ENCODE results near the gene HDAC9.

Gene HDAC9

GRCh38 chr7:18760046-18760445, 264.5 kb downstream of the HDAC9 start:
- Histone ChIP-seq H3K36me3 (ENCODE audit: control insufficient read depth, insufficient read depth, low read length) (no peaks in the 10 kb centered on the region), H3K4me3 (ENCODE audit: extremely low read depth, insufficient read depth, low read length, poor library complexity, severe bottlenecking) (no peak overlapping the region), H3K27ac (ENCODE audit: low read depth, low read length, severe bottlenecking) (no peak overlapping the region), H3K9me3 (ENCODE audit: control insufficient read depth, low read length) (no peaks in the 10 kb centered on the region), H3K4me1 (ENCODE audit: control insufficient read depth, insufficient read depth, low read length, poor library complexity, severe bottlenecking) (no peaks in the 10 kb centered on the region)
- 91 to 94% methylated on average over 4 to 5 of the region's 5 CpGs for WGBS, 2 experiments (ENCODE audit: insufficient coverage in 2 of 2)

DNA sequence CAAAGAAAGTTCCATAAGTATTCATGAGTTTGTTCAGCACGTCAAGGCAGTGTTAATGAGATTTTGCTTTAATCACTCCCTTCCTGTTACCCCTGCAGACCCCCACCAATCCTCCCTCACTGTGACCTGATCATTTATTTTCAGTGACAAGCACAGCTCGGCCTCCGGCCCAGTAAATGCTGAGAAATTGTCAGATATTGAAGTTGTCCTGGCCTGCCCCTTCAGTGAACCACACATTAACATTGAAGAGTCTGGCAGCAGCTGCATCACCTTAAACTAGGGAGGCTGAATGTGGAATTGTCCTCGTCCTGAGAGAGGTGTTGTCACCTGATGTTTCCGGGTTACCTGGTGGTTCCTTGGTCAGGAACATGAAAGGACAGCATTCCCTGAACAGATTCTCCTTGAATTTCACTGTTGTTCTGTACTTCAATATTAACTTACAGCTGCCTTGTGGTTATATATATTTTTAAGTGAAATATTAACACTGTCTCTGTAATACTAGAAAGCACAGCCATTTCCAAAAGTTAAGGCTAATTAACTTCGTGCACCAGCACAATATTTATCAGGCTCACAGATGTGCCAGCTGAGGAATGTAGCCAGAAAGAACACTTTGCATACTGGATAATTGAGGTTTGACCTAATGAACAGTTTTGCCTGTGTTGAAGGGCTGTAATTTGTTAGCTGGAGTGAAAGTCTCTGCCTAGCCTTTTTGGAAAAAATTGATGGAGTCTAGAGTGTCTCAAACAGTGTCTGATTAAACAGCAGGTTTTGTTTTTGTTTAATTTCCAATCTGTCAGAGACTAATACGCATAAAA, 265.3 kb downstream of the HDAC9 start:
- Histone ChIP-seq H3K27ac (ENCODE audit: low read depth, low read length, severe bottlenecking) (no peak overlapping the region), H3K4me1 (ENCODE audit: control insufficient read depth, insufficient read depth, low read length, poor library complexity, severe bottlenecking) (no peaks in the 10 kb centered on the region), H3K36me3 (ENCODE audit: control insufficient read depth, insufficient read depth, low read length) (no peaks in the 10 kb centered on the region), H3K4me3 (ENCODE audit: extremely low read depth, insufficient read depth, low read length, poor library complexity, severe bottlenecking) (no peak overlapping the region), H3K9me3 (ENCODE audit: control insufficient read depth, low read length) (no peaks in the 10 kb centered on the region)
- WGBS, 2 experiments (ENCODE audit: insufficient coverage in 2 of 2): 93% methylated on average over 4 of the region's 7 CpGs; no CpG with 5 or more reads in 1 of the 2 experiments

DNA sequence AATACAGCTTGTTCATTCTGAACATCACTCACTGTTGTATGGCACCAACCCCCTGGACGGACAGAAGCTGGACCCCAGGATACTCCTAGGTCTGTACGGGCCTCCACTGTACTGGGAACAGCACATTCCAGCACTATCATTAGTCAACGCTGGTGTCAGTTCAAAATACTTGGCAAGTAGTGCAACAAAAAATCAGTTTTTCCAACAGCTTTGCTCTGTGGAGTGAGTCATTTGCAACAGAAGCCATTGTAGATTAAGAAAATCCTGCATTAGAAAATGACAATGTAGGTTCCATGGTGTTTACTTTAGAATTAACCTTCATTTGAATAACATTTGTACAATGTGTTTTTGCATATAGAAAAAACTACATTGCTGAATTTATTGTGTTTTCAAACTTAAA, 266.6 kb downstream of the HDAC9 start:
- H3K4me1 ChIP-seq (ENCODE audit: control insufficient read depth, insufficient read depth, low read length, poor library complexity, severe bottlenecking): no peaks in the 10 kb centered on the region
- H3K27ac ChIP-seq (ENCODE audit: low read depth, low read length, severe bottlenecking): no peak overlapping the region
- no peaks in the 10 kb centered on the region for H3K36me3 ChIP-seq (ENCODE audit: control insufficient read depth, insufficient read depth, low read length)
- WGBS, 2 experiments (ENCODE audit: insufficient coverage in 2 of 2): 57 to 83% methylated on average over 3 of the region's 3 CpGs
- no peak overlapping the region for H3K4me3 ChIP-seq (ENCODE audit: extremely low read depth, insufficient read depth, low read length, poor library complexity, severe bottlenecking)
- no peaks in the 10 kb centered on the region for H3K9me3 ChIP-seq (ENCODE audit: control insufficient read depth, low read length)

GRCh38 chr7:18768256-18768655, 272.7 kb downstream of the HDAC9 start:
- no peaks in the 10 kb centered on the region for H3K9me3 ChIP-seq (ENCODE audit: control insufficient read depth, low read length)
- H3K4me3 ChIP-seq (ENCODE audit: extremely low read depth, insufficient read depth, low read length, poor library complexity, severe bottlenecking): no peak overlapping the region
- H3K36me3 ChIP-seq (ENCODE audit: control insufficient read depth, insufficient read depth, low read length): no peaks in the 10 kb centered on the region
- H3K4me1 ChIP-seq (ENCODE audit: control insufficient read depth, insufficient read depth, low read length, poor library complexity, severe bottlenecking): peaks cover 21% of the 10 kb centered on the region
- H3K27ac ChIP-seq (ENCODE audit: low read depth, low read length, severe bottlenecking): no peak overlapping the region
- WGBS, 2 experiments (ENCODE audit: insufficient coverage in 2 of 2): 88 to 90% methylated on average over 1 of the region's 2 CpGs

DNA sequence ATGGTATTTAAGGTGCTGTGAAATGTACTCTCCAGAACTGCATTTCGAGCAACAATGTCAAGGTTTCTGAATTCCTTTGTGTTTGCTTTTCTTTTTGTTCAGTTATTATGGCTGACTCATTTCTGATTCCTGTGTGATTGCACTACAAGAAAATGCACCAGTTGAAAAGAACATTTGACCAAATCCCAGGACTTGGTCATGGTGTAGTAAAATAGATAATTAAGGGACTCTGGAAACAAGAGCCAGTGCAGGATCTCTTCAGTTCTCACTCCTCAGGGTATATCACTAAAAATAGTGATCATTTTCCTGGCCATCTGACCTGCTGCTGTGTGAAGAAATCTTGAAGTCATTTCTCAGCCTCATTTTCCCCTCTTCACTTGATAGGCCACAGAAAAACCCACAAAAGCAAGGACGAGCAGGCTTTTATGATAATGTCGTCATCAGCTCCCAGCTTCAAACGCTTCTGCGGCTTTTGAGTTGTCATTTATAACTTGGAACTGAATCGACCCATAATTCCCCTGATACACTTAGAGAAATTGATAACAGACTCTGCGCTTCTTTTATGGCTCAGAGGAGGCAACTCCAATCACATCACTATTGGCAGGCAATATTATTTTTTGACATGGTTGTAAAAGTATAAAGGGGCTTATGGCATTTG, 274.7 kb downstream of the HDAC9 start:
- Histone ChIP-seq H3K27ac (ENCODE audit: low read depth, low read length, severe bottlenecking) (peak overlapping the region; percentile 20), H3K4me3 (ENCODE audit: extremely low read depth, insufficient read depth, low read length, poor library complexity, severe bottlenecking) (no peak overlapping the region), H3K36me3 (ENCODE audit: control insufficient read depth, insufficient read depth, low read length) (no peaks in the 10 kb centered on the region), H3K9me3 (ENCODE audit: control insufficient read depth, low read length) (no peaks in the 10 kb centered on the region), H3K4me1 (ENCODE audit: control insufficient read depth, insufficient read depth, low read length, poor library complexity, severe bottlenecking) (peaks cover 21% of the 10 kb centered on the region)
- WGBS, 2 experiments (ENCODE audit: insufficient coverage in 2 of 2): 92% methylated on average over 2 to 6 of the region's 7 CpGs

DNA sequence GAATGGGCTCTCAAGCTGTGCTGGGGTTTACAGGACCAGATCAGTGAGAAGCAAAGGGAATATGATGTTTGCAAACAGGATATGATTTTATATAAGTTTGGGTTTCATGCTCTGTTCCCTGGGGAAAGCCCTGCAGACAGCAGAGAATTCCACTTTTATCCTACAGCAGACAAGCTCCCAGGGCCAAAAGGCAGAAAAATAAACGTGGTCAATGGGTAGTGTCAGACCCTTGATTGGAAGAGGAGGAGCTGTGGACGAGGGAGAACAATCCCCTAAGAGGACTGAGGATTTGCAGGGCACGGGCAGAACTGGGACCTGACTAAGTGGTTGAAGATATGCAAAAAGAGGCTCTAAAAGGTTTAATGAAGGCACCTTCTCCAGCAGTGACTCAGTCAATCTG, 275.3 kb downstream of the HDAC9 start:
- Histone ChIP-seq H3K9me3 (ENCODE audit: control insufficient read depth, low read length) (no peaks in the 10 kb centered on the region), H3K27ac (ENCODE audit: low read depth, low read length, severe bottlenecking) (no peak overlapping the region), H3K4me3 (ENCODE audit: extremely low read depth, insufficient read depth, low read length, poor library complexity, severe bottlenecking) (no peak overlapping the region), H3K36me3 (ENCODE audit: control insufficient read depth, insufficient read depth, low read length) (no peaks in the 10 kb centered on the region), H3K4me1 (ENCODE audit: control insufficient read depth, insufficient read depth, low read length, poor library complexity, severe bottlenecking) (peaks cover 21% of the 10 kb centered on the region)
- WGBS, 2 experiments (ENCODE audit: insufficient coverage in 2 of 2): 3 to 13% methylated on average over 3 of the region's 3 CpGs

DNA sequence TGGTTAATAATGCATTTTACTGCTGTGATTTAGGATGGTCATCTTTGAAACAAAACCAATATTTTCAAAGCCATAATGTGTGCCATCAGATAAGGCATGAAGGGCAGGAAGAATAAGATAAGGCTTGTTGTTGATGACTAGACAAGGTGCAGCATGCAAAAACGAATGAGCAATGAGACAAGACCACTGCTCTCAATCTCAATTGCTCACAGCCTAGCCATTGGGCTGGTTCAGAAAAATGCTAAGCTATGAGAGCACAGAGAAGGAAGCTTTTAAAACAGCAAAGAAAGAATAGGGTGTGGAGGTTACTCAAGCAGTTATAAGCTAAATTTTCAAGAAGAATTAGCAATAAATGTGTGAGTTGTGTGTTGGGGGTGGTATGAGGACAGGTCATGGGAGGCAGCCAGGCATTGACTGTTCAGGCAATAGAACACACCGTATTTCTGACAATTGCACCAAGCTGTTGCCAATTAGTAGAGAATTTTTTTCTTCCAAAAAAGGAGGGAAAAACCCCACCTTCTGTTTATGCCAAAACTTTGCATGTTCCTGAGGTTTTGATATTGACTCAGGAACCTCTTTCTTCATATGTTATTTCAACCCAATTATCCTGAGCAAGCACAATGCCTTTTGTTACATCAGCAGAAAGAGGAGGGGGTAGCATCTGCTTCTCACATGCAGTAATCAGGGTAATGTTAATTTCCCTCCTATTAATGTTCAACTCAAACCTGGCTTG, 276.5 kb downstream of the HDAC9 start:
- H3K4me1 ChIP-seq (ENCODE audit: control insufficient read depth, insufficient read depth, low read length, poor library complexity, severe bottlenecking): peaks cover 21% of the 10 kb centered on the region
- no peak overlapping the region for H3K4me3 ChIP-seq (ENCODE audit: extremely low read depth, insufficient read depth, low read length, poor library complexity, severe bottlenecking)
- no peak overlapping the region for H3K27ac ChIP-seq (ENCODE audit: low read depth, low read length, severe bottlenecking)
- no peaks in the 10 kb centered on the region for H3K36me3 ChIP-seq (ENCODE audit: control insufficient read depth, insufficient read depth, low read length)
- H3K9me3 ChIP-seq (ENCODE audit: control insufficient read depth, low read length): no peaks in the 10 kb centered on the region
- WGBS, 2 experiments (ENCODE audit: insufficient coverage in 2 of 2): no CpG with 5 or more reads among the region's 2 CpGs

DNA sequence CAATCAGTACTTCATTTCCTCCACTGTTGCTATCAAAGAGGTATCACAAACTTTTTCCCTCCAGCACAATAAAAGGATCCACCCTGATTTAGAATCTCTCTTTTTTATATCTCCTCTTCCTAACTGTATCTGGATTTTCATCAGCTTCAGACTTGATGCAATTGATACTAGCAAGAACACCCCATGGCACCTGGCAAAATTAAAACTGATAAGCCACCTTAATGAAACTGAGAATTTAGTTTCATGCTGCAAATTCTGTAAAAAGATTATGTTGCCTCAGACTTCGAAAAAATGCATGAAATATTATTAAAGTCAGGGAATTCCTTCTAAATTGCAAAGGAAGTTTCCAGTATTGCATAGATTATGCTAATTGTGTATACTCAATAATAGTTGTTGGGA, 277.0 kb downstream of the HDAC9 start:
- H3K27ac ChIP-seq (ENCODE audit: low read depth, low read length, severe bottlenecking): no peak overlapping the region
- 100% methylated on average over 1 of the region's 1 CpG for WGBS, 2 experiments (ENCODE audit: insufficient coverage in 2 of 2)
- peaks cover 21% of the 10 kb centered on the region for H3K4me1 ChIP-seq (ENCODE audit: control insufficient read depth, insufficient read depth, low read length, poor library complexity, severe bottlenecking)
- H3K36me3 ChIP-seq (ENCODE audit: control insufficient read depth, insufficient read depth, low read length): no peaks in the 10 kb centered on the region
- H3K4me3 ChIP-seq (ENCODE audit: extremely low read depth, insufficient read depth, low read length, poor library complexity, severe bottlenecking): no peak overlapping the region
- no peaks in the 10 kb centered on the region for H3K9me3 ChIP-seq (ENCODE audit: control insufficient read depth, low read length)

DNA sequence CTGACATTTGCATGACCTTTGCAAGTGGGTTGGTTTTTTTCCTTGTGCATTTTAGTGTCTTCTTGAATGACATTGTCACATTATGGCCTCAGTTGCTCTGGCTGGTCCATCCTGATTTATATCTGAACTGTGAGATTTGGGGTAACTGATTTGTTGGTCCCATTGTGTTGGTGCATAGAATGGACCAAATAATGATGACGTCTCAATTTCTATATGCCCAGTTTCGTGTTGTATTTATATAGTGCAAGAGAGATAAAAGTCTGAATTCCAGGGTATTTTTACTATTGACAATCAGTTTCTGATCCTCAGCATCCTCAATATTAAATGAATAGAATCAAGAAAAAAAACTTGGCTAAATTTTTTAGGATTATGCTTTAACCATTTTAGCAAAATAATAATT, 281.8 kb downstream of the HDAC9 start:
- no peak overlapping the region for H3K27ac ChIP-seq (ENCODE audit: low read depth, low read length, severe bottlenecking)
- H3K9me3 ChIP-seq (ENCODE audit: control insufficient read depth, low read length): no peaks in the 10 kb centered on the region
- no peaks in the 10 kb centered on the region for H3K36me3 ChIP-seq (ENCODE audit: control insufficient read depth, insufficient read depth, low read length)
- no peaks in the 10 kb centered on the region for H3K4me1 ChIP-seq (ENCODE audit: control insufficient read depth, insufficient read depth, low read length, poor library complexity, severe bottlenecking)
- WGBS, 2 experiments (ENCODE audit: insufficient coverage in 2 of 2): 83% methylated on average over 1 of the region's 2 CpGs; no CpG with 5 or more reads in 1 of the 2 experiments
- H3K4me3 ChIP-seq (ENCODE audit: extremely low read depth, insufficient read depth, low read length, poor library complexity, severe bottlenecking): no peak overlapping the region

DNA sequence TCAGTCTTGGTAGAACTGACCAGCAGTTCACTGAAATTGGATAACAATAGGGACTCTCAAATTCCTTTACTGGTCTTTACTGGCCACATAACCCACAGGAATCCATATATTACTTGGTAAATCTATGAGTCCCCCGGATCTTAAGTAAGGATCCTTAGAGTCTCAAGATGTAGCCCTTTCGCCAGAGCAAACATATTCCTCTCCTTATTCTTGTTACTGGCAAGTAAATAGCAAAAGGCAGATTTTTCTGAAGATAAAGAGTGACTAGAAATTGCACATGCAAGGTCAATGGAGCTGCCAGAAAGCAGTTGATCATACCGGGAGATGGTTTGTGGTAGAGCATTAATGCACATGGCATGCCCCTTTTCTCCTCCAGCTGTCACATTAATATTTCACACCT, 283.0 kb downstream of the HDAC9 start:
- no peak overlapping the region for H3K27ac ChIP-seq (ENCODE audit: low read depth, low read length, severe bottlenecking)
- no peaks in the 10 kb centered on the region for H3K9me3 ChIP-seq (ENCODE audit: control insufficient read depth, low read length)
- no peaks in the 10 kb centered on the region for H3K36me3 ChIP-seq (ENCODE audit: control insufficient read depth, insufficient read depth, low read length)
- no peak overlapping the region for H3K4me3 ChIP-seq (ENCODE audit: extremely low read depth, insufficient read depth, low read length, poor library complexity, severe bottlenecking)
- H3K4me1 ChIP-seq (ENCODE audit: control insufficient read depth, insufficient read depth, low read length, poor library complexity, severe bottlenecking): no peaks in the 10 kb centered on the region
- WGBS, 2 experiments (ENCODE audit: insufficient coverage in 2 of 2): 100% methylated on average over 1 of the region's 3 CpGs; no CpG with 5 or more reads in 1 of the 2 experiments

Measured in mesodermal cell (in vitro differentiated cells).